Thyroid gland (tissue), 4 donors: ENCODE data around the gene CPXM1. TPM values are rescaled to one million over a fixed set of nuclear protein-coding genes. Genes with fewer than 3 reads are reported as not detected.

Experiments used
- DNase-seq, 2 donors: peaks; one replicate each; pipeline ENCODE4 v3.0.0-alpha.2; 2019
- H3K27ac ChIP-seq, 3 donors: fragments of 200-600 bp; sonication (generic); 1 replicate in 2 of 3; 2 replicates in 1 of 3; pipeline ENCODE4 v1.5.1; 2016 to 2019; ENCODE audit warnings: mild to moderate bottlenecking in 1 of 3, moderate library complexity in 1 of 3
- H3K27me3 ChIP-seq: fragments of 200-600 bp; sonication (generic); one replicate; pipeline ENCODE4 v1.5.1; 2019
- H3K36me3 ChIP-seq, 2 donors: fragments of 200-600 bp; sonication (generic); one replicate each; pipeline ENCODE4 v1.5.1; 2016 to 2019
- H3K4me1 ChIP-seq, 2 donors: fragments of 200-600 bp; sonication (generic); one replicate each; pipeline ENCODE4 v1.5.1; 2017 to 2019
- H3K4me3 ChIP-seq, 3 donors: fragments of 200-600 bp; sonication (generic); replicated peaks in 1 of 3; 1 replicate in 2 of 3; 2 replicates in 1 of 3; pipeline ENCODE4 v1.5.1; 2016; ENCODE audit warnings: mild to moderate bottlenecking in 1 of 3
- H3K9me3 ChIP-seq: fragments of 200-600 bp; sonication (generic); one replicate; pipeline ENCODE4 v1.5.1; 2017
- POLR2A ChIP-seq, 2 donors: fragments of 450-650 bp; IDR thresholded peaks; one replicate each; pipeline ENCODE4 v1.6.1; 2017; ENCODE audit warnings: antibody characterized with exemption in 2 of 2, mild to moderate bottlenecking in 2 of 2, moderate library complexity in 1 of 2
- WGBS, 2 donors: methylation state at CpG; one replicate each; pipeline ENCODE4 v1.1.5; 2017; 5-methylcytosine and 5-hydroxymethylcytosine counted together
- intact Hi-C: fragments of 100-400 bp; cut with DNase I; formaldehyde crosslinking; loops from one replicate; pipeline ENCODE4 v1.15.1; 2023
- total RNA-seq, 4 donors: library from RNA; depleted of rRNA; stranded (reverse); fragments of >200 nt; gene quantifications; one replicate each; pipeline ENCODE4 v1.2.3, GENCODE V29; 2016
- TF ChIP-seq, protein P1 (sequence below), 6 experiments: fragments of 200-600 bp in 3 of 6; fragments of 450-650 bp in 3 of 6; sonication (generic) in 3 of 6; IDR thresholded peaks; one replicate each; pipeline ENCODE4 v1.5.1; 2016 to 2019; ENCODE audit warnings: antibody characterized with exemption in 6 of 6, mild to moderate bottlenecking in 2 of 6, inconsistent platforms in 1 of 6, moderate library complexity in 1 of 6

Gene CPXM1
- total RNA-seq, 4 donors from 2014 or later = 1.3 to 38.5 (median 16.5) TPM

DNA sequence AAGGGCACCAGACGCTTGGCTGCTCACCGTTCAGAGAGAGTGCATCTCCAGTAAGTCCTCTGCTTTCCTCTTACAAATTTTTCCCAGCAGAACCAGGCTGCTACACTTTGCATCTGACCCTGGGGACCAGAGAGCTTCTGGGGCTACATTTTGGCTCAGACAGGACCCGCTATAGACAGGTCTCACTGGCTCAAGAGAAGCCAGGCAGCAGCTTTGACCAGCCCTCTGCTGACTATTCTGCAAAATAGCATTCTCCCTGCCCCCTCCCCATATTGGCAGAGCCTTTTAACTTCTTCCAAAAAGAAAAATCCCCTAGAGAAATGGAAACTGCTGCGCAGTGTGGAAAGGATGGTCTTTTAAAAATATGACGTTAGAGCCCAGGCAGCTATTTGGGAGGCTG, 37.2 kb downstream of the CPXM1 start:
- no peaks in the 10 kb centered on the region for H3K27me3 ChIP-seq
- TF ChIP-seq POLR2A (IDR thresholded peaks at IDR 0.05) = no peak
- TF ChIP-seq, protein P1, sequence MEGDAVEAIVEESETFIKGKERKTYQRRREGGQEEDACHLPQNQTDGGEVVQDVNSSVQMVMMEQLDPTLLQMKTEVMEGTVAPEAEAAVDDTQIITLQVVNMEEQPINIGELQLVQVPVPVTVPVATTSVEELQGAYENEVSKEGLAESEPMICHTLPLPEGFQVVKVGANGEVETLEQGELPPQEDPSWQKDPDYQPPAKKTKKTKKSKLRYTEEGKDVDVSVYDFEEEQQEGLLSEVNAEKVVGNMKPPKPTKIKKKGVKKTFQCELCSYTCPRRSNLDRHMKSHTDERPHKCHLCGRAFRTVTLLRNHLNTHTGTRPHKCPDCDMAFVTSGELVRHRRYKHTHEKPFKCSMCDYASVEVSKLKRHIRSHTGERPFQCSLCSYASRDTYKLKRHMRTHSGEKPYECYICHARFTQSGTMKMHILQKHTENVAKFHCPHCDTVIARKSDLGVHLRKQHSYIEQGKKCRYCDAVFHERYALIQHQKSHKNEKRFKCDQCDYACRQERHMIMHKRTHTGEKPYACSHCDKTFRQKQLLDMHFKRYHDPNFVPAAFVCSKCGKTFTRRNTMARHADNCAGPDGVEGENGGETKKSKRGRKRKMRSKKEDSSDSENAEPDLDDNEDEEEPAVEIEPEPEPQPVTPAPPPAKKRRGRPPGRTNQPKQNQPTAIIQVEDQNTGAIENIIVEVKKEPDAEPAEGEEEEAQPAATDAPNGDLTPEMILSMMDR (IDR thresholded peaks at IDR 0.05) = no peak
- no peaks in the 10 kb centered on the region for H3K9me3 ChIP-seq
- peaks cover 5 to 20% of the 10 kb centered on the region in 2 donors for H3K4me1 ChIP-seq
- intact Hi-C loops = no loop called here
- DNase-seq = no peak
- no peaks in the 10 kb centered on the region for H3K36me3 ChIP-seq
- H3K27ac ChIP-seq = no peak overlapping the region
- H3K4me3 ChIP-seq = no peak overlapping the region
- whole genome bisulfite sequencing, 2 donors = 27 to 35% methylated on average over 5 of the region's 5 CpGs

- WGBS, 2 donors = 67 to 68% methylated on average over 2 of the region's 2 CpGs
- DNase-seq = no peak
- Histone ChIP-seq H3K4me3 (no peak overlapping the region), H3K9me3 (no peaks in the 10 kb centered on the region), H3K36me3 (no peaks in the 10 kb centered on the region), H3K27ac (no peak overlapping the region), H3K27me3 (no peaks in the 10 kb centered on the region), H3K4me1 (peaks cover 1 to 15% of the 10 kb centered on the region in 2 donors)
- TF ChIP-seq POLR2A (IDR thresholded peaks at IDR 0.05) = no peak
- TF ChIP-seq, protein P1 (IDR thresholded peaks at IDR 0.05) = no peak
- intact Hi-C loops = no loop called here
These were observed 37.8 kb downstream of the CPXM1 start for GRCh38 chr20:2762578-2763131.

DNA sequence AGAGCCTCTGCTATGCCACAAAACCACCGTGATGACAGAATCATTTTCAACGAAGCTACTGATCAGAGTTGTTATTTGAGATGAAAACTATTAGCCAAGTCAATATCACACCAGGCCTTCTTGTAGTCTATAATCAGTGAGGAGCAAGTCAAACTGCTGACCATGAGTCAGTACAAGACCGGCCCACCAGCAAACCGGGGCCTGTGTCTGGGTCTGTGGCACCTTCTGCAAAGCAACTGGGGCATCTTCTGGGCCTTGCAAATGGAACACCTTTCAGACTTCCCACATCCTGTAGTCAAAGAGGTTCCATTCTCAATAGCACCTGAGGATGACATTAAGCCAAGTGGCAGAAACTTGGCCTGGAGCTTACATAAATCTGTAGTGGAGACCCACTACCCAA, 38.5 kb downstream of the CPXM1 start:
- 93 to 94% methylated on average over 4 of the region's 4 CpGs for WGBS, 2 donors
- intact Hi-C loops = no loop called here
- no peaks in the 10 kb centered on the region for H3K27me3 ChIP-seq
- no peaks in the 10 kb centered on the region for H3K36me3 ChIP-seq
- H3K4me3 ChIP-seq = no peak overlapping the region
- peaks cover 0 to 11% of the 10 kb centered on the region in 2 donors for H3K4me1 ChIP-seq
- TF ChIP-seq, protein P1 (IDR thresholded peaks at IDR 0.05) = no peak
- TF ChIP-seq POLR2A (IDR thresholded peaks at IDR 0.05) = no peak
- H3K27ac ChIP-seq = no peak overlapping the region
- no peak for DNase-seq
- no peaks in the 10 kb centered on the region for H3K9me3 ChIP-seq

DNA sequence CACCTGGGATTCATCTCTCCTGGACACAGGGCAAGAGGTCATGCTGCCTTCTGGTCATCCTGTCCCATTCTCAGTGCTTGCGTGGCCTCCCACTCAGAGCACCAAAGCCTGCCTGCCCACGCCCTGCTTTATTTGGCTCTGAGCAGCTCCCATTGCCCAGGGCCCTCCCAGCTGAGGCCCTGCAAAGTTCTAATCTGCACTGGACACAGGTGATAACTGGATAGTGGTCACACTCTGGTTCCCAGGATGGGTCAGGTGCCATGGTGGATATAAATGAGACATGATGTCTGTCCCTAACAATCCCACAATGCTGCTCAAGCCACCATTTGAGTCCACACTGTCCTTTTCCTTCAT, 39.5 kb downstream of the CPXM1 start:
- H3K9me3 ChIP-seq = no peaks in the 10 kb centered on the region
- no peak overlapping the region for H3K27ac ChIP-seq
- no peaks in the 10 kb centered on the region for H3K27me3 ChIP-seq
- no peak for DNase-seq
- whole genome bisulfite sequencing, 2 donors = 100% methylated on average over 2 of the region's 2 CpGs
- H3K4me1 ChIP-seq = peaks cover 0 to 11% of the 10 kb centered on the region in 2 donors
- TF ChIP-seq, protein P1 (IDR thresholded peaks at IDR 0.05) = no peak
- no peak for TF ChIP-seq POLR2A (IDR thresholded peaks at IDR 0.05)
- no peak overlapping the region for H3K4me3 ChIP-seq
- intact Hi-C loops = no loop called here
- H3K36me3 ChIP-seq = no peaks in the 10 kb centered on the region

DNA sequence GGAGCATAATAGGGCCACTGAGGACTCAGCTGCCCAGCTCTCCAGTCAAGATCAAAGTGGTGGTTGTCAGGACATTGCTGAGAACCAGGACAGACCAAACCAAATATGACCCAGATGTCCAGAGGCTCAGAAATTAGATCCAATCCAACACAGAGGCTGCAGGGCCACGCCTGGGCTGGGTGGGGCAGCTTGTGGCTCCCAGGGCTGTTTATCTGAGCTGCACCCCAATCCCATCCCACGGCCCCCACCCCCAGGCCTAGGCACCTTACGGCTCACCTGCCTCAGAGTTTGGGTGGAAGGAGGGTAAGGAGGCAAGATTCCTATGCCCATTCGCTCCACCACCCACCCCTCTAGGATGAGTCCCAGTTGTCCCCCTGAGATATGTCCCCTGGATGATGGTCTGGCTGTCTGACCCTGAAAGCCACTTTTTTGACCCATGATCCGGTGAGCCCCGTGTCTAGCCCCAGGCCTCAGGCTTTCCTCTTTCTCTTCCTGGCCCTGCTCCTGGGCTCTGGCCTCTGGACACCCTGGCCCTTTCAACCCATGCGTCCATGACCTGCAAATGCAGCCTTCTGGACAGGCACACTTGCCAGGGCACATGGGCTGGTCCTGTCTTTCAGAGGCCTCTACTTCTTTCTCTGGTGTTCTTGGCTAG, 40.0 kb downstream of the CPXM1 start:
- no peak for DNase-seq
- Histone ChIP-seq H3K27ac (no peak overlapping the region), H3K4me3 (no peak overlapping the region), H3K9me3 (no peaks in the 10 kb centered on the region), H3K27me3 (no peaks in the 10 kb centered on the region), H3K36me3 (no peaks in the 10 kb centered on the region), H3K4me1 (peaks cover under 1 to 15% of the 10 kb centered on the region in 2 donors)
- TF ChIP-seq, protein P1 (IDR thresholded peaks at IDR 0.05) = no peak
- no peak for TF ChIP-seq POLR2A (IDR thresholded peaks at IDR 0.05)
- WGBS, 2 donors = 92 to 94% methylated on average over 5 to 6 of the region's 7 CpGs
- intact Hi-C loops = no loop called here
